H54 (cell line): ENCODE results near the gene SCN2B.

Experiments
- DNase-seq: peaks from one replicate; pipeline ENCODE4 v3.0.0; 2011; ENCODE audit warnings: low spot score, mixed read lengths; ENCODE audit not compliant: insufficient read length
- FAIRE-seq: peaks from 3 replicates; lab custom pipeline; 2011; peaks lifted over from hg19 to GRCh38; lab: Jason Lieb, UNC
- POLR2A ChIP-seq: IDR thresholded peaks from 2 replicates; pipeline ENCODE4 v1.6.1; 2011; ENCODE audit warnings: low read depth, mild to moderate bottlenecking, low read length

Gene SCN2B, protein sequence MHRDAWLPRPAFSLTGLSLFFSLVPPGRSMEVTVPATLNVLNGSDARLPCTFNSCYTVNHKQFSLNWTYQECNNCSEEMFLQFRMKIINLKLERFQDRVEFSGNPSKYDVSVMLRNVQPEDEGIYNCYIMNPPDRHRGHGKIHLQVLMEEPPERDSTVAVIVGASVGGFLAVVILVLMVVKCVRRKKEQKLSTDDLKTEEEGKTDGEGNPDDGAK

DNA sequence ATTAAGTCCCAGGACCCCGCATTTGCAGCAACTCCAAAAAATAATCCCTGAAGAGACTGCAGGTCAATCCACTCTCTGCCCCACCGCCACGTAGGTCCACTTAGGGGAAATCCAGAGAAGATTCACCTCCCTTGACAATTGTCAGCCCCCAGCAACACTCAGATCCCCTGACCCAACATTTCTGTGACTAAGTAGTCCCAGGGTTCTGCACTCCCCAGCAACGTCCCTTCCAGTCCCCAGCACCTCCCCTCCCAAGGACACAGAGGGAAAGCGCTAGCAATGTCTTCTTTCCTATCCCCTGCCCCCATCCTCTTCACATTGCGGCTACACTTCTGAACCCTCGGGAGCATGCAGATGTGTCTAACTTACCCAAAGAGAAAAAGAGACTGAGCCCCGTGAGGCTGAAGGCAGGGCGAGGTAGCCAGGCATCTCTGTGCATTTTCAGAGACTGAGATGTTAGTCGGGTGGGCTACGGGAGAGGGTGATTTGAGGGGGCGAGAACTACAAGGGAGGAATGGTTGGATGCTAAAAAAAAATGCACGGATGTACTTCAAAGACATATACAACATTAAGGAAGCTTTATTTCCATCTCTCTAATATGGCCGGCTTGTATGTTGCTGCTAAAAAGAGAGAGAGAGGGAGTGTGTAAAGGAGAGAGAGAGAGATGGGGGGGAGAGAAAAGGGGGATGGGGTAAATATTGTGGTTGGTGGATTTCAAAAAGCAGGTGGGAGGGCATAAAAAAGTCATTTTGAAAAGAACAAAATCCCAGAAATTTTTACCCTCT, at the start of gene SCN2B:
TSS of gene SCN2B (minus strand) at position 647 of the 785 bp plus-strand sequence. CDS start at position 439, 208 bp downstream.
- FAIRE-seq (no peak), DNase-seq (no peak)
- TF ChIP-seq POLR2A = no peak

DNA sequence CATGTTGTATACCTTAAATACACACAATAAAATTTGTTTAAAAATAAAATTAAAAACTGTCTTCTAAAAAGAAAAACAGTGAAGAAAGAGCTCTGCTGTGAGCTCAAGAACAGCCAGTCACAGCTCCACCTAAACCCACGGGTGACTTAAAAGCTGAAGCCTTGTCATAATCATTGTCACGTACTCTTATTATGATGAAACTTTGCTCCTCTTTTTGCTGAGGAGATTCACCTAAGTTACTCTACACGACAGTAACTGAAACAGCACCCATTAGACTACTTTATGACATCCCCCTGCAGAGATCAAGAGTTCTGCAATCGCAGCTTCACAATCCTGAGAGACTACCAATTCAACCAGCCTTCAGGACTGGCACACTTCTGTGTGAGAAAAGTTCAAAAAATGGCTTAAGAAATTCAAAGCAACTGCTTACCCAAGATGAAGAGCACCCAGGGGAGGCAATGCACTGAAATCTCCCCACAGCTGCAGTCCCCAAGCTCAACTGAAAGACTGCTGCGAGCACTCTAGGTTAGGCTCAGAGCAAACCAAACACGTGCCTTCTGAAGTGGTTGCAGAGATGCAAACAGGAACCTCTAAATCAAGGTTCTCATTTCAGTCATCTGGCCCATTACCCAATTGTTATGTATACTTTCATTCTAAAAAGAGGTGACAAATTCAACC, 48.2 kb upstream of the SCN2B start, which contains the start of gene JAML:
TSS of gene JAML (minus strand) at position 501 of the 678 bp plus-strand sequence. CDS start 10,145 bp downstream, outside the sequence.
- TF ChIP-seq POLR2A = no peak
- FAIRE-seq = no peak
- DNase-seq = no peak

DNA sequence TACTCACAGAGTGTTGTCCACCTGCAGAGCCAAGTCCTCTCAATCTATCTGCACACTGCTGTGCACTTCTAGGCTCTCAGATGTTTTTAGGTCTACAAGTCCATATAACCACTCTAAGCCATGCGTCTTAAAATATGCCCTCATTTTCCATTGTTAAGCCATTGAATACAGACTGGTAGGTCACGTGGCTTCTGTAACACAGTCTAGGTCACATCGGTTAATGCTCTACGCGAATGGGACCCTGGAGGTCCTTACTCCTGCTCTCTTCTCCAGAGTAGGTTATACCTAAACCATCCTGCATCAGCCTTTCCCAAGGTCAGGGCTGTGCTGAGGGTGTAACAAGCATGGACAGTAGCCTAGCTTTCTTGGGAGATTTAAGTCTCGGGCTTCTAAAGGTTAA, 47.6 kb upstream of the SCN2B start:
- TF ChIP-seq POLR2A = no peak
- FAIRE-seq = no peak
- DNase-seq = no peak

DNA sequence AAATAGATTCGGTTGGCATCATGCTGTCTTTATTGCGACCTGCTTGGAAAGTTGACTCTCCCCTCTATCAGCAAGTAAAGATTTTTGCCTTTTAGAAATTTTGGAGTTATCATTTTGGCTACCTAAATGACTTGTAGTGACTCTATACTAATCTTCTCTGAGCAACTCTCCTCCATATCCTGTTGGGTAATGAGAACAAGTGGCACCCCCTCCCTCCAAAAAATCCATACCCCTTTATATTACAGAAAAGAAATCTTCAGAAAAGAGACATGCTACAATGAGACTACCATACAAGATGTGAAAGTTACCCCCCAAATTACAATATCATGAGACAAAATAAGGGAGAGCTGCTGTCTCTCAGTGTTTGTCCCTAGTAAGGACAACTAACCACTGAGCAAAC, 47.1 kb upstream of the SCN2B start:
- no peak for TF ChIP-seq POLR2A
- FAIRE-seq (no peak), DNase-seq (no peak)

DNA sequence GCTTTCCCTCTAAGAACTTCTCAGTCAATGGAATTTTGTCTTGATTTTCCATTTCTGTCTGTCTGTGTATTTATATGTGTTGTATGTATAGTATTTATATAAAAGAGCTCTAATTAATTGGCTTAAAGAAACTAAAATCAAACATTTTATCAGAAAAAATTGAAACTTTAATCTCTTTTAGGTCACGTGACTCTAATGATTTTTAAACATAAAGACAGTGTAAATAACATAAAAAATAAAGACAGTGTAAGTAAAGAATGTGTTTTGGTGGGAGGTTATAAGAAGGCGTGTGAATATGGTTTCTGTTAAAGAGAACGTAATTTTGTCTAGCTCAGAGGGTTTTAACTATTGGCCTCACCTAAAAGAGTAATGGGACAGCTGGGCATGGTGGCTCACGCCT, 46.0 kb upstream of the SCN2B start:
- no peak for TF ChIP-seq POLR2A
- DNase-seq (no peak), FAIRE-seq (no peak)

DNA sequence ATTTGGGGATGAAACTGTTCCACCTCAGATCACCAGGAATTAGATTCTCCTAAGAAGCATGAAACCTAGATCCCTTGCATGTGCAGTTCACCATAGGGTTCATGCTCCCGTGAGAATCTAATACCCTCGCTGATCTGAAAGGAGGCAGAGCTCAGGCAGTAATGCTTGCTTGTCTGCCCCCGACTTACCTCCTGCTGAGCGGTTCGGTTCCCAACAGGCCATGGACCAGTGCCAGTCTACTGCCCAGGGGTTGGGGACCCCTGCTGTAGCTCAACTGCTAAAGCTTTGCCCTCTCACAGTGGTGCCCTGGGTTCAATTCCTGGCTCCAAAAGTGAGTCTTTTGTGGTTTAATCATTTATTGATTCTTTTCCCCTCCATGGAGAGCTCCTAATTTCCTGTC, 45.0 kb upstream of the SCN2B start:
- FAIRE-seq (no peak), DNase-seq (no peak)
- TF ChIP-seq POLR2A = no peak

DNA sequence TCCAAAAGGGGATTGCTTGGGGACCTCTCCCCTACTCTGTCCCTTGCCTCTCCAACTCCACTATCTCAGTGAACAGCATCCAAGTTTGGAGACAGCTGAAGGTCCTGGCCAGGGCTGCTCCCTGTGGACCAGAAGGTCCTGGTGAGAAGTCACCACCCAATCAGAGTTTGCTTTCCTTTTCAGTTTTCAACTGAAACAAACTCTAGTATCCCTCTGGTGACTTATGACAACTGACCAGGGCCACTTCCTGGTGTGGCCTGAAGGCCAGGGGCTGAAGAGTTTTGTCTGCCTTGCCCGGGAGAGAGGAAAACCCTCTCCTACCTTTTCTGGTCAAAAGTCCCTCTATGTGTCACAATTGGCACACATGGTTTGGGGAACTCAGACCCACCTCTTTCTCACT, 43.3 kb upstream of the SCN2B start:
- no peak for FAIRE-seq
- TF ChIP-seq POLR2A = no peak
- DNase-seq = no peak

DNA sequence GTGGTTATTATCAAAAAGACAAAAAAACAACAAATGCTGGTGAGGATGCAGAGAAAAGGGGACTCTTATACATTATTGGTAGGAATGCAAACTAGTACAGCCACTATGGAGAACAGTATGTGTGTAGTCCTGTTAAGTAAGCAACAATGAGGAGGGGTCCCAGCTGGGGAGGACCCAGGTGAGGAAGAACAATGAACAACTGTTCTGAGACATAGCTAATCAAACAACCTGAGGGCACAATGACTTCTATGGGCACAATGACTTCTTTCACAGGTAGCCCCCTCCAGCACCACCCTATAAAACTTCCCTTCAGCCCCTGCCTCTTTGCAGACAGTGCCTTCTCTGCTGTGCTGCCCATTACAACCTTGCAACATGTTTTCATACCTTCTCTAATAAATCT, 42.8 kb upstream of the SCN2B start:
- TF ChIP-seq POLR2A = no peak
- DNase-seq (no peak), FAIRE-seq (no peak)

DNA sequence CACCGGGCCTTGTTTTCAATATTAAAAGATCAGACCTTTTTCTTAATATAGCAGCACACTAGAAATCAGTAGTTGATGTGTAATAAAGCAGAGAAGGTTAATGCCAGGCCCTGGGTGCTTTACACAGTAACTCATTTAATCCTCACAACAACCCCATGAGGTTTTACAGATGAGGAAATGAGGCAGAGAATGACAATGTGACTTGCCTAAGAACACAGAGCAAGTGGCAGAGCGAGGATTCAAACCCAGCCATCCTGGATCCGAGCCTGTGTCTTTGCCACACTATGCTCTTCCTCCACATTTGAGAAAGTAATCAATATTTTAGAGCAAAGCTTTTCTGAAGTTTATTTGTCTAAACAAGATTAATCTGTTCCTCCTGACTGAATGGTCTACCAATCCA, 41.1 kb upstream of the SCN2B start:
- no peak for DNase-seq
- no peak for FAIRE-seq
- TF ChIP-seq POLR2A = no peak

DNA sequence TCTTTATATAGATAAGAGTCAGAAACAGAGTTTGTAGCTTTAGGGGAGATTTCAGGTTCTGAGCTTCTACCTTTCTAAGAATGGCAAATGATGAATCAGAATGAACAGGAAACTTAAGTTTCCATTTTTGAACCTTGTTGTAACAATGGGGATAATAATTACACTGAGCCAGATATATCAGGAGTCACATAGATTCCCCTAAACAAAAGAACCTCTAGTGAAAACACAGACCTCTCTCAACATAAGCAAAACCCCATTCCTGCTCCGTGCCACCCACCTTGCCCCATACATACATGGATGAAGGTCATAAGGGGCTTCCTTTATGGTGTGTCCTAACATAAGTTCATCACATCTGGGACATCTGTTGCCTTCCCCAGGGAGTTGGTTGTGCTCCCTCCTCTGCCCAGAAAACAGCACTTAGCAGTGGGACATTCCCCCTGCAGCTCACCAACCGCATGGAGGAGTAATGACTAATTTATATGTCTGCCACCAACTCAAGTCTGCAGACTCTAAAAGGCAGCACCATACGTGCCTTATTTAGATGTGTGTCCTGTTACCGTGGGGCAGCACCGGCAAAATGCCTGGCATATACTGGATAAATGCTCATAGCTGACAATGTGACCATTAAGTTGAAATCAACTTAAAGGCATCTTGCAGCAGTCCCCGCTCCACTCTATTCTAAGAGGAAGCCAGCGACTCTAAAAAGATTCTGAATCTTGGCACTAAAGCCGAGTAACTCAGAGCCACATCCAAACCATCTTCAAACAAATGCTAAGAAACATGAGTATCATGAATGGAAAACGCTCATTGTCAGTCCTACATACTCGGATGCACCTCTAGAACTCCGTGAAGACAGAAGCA, 40.4 kb upstream of the SCN2B start:
- DNase-seq (no peak), FAIRE-seq (no peak)
- no peak for TF ChIP-seq POLR2A

DNA sequence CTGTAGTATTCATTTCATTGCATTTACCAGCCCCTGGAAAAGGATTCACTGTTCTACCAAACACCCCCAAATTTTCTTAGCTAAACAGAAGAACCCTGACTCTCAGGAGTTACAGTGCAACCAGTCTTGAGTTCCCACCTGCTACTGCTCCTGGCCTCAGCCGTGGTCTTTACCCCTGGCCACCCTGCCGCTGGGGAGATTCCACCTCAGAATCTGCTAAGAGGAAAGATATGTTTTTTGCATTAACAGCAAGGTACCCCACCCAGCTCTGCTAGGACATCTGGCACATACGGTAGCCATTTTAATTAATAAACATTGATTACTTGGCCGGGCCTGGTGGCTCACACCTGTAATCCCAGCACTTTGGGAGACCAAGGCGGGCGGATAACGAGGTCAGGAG, 39.3 kb upstream of the SCN2B start:
- TF ChIP-seq POLR2A = no peak
- DNase-seq (no peak), FAIRE-seq (no peak)

DNA sequence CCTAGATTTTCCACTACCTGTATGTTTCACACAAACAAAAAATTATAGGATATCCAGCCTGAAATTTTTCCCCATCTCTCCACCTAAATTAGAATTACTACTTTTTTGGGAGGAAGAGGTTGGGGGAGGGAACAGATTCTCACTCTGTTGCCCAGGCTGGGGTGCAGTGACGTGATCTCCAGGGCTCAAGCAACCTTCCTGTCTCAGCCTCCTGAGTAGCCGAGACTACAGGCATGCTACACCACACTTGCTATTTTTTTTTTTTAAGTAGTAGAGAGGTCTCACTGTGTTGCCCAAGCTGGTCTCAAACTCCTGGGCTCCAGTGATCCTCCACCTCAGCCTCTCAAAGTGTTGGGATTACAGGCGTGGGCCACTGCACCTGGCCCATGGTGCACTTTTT, 38.8 kb upstream of the SCN2B start:
- no peak for TF ChIP-seq POLR2A
- DNase-seq = no peak
- no peak for FAIRE-seq

DNA sequence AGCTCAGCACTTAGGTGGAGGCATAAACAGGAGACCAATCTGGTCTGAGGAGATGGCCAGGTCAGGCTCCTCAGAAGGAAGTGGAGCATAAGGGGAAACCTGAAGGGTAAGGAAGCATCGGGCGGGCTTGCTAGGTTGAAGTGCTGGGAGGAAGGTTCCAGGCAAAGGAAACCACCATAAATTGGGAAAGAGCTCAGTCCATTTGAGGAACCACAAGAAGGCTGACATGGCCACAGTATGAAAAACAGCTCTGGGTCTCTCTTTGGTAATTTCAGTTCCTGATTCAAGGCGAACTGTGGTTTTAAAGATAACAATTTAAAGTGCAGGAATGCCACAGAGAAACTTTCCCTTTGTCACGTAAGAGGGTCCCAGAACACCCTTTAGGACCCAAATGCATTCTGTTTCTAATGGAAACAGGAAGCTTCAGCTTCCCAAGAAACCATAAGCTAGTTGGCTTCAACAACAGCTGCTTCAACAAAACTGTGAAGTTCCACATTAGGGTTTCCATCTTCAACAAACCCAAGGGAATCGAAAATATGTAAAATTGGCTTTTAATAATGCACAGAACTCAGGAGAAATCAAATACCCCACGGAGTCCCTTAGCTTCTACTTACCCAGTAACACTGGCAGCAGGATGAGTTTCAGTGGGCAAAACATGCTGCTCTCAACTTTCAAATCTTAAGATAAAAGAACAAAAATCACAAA, 37.9 kb upstream of the SCN2B start:
- TF ChIP-seq POLR2A = no peak
- no peak for DNase-seq
- no peak for FAIRE-seq

DNA sequence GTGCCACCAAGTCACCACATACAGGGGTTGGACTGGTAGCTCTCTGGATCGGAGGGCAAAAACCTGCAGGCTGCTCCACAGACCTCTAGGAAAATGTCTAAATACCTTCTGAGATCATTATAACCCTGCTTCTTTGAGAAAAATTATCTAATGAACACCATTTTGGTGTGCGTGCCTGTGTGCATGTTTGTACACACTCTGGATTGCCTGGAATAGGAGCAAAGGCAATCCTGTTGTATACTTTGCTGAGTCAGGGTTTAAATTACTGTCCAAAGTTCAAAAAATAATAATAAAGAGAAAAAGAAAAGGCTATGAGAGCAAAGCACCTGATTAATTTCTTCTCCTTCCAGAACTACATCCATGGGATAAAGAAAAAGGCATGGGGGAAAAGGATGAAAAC, 37.3 kb upstream of the SCN2B start:
- no peak for TF ChIP-seq POLR2A
- FAIRE-seq (no peak), DNase-seq (no peak)
